GM18868 (cell line): ENCODE data around the gene TRPM3.

ENCODE experiments used
- ATAC-seq: cut with Tn5 transposase; IDR thresholded peaks from one replicate; pipeline ENCODE4 v1.9.1; 2021; ENCODE audit warnings: mild to moderate bottlenecking, moderate library complexity; ENCODE audit not compliant: unreplicated experiment

Gene TRPM3

DNA sequence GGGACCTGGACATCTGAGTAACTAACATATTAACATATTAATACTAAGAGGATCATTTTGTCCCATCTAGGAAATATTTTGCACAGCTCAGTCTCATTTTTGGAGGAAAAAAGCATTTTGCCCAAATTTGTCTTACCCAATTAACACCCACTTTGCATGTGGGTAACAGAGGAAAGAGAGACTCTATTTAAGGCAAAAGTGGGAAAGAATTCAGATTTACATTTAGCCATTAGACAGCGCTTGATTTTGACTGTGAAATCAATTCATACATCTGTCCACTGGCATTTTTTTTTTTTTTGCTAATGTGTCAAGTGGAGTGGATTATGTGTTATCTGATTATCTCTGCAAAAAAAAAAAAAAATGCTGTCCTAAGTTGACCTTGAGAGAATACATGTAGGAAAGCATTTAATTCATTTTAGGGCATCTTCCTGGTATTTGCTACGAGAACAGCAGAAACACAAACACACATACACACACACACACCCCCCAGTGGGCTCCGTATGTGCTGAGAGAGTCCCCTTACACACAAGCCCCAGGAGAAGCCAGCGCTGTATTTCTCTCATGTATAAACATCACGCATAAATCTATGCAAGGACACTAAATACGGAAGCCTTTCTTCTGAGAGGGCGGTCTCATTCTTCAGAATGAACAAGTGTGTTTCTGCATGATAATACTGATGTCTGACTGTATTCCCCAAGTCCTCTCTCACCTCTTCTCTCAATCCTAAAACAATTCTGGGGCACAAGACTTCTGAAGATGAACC is 505.0 kb downstream of the TRPM3 start:
- ATAC-seq, result no peak

DNA sequence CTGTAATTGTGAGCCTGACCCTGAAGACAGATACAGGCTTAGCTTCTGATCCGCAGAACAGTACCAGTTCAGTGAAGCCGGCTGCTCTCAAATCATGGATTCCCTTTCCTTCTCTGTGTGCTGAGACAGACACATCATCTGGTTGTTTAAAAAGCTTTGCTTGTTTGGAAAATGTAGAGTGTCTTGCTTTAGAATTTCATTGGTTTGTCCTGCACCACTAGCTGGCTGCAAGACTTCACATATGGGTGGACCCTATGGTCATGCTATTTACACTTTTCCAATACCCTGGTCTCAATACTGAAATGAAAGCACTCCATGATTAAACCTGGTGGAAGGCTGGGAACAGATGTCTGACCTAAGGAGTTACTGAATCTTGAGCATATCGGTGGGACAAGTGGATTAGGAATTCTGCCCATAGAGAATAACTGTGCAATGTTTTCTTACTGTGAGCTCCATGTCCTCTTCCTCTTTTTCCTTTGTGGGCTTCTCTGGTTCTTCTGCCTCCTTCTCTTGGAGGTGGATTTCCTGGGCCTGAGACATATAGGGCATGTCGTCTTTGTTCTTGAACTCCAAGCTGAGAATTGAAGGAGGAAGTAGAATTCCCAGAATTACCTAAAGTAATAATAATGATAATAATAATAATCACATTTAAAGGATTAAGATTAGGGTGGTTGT is 505.8 kb downstream of the TRPM3 start:
- ATAC-seq, result no peak

DNA sequence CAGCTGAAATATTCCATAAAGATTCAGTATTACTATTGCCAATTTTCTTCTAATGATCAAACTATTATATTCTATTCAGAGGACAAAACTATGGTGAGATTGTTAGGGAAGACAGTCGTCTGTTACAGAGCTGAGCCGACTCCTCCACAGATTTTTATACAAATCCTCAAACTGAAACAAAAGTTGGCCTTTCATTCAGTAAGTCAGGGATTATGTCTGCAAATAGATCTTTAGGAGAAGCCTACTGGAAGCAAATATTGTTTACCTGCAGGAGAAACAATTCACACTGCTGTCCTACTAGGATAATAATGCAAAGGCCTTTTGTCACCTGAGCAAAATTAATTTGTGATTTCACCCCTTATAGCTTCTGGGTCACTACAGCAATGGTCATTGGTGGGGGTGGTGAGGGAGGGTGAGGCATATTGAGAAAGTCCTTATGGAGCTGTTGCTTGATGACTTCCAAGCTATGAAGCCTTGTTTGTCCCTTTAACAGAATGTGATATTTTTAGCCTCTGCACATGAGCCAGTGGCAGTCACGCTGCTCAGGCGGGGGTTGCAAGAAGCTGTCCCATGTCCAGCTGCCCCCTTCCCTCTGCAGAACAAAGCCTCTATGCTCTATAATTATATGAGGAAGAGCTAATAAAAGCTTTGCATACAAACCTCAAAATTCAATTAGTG is 506.5 kb downstream of the TRPM3 start:
- no peak for ATAC-seq

DNA sequence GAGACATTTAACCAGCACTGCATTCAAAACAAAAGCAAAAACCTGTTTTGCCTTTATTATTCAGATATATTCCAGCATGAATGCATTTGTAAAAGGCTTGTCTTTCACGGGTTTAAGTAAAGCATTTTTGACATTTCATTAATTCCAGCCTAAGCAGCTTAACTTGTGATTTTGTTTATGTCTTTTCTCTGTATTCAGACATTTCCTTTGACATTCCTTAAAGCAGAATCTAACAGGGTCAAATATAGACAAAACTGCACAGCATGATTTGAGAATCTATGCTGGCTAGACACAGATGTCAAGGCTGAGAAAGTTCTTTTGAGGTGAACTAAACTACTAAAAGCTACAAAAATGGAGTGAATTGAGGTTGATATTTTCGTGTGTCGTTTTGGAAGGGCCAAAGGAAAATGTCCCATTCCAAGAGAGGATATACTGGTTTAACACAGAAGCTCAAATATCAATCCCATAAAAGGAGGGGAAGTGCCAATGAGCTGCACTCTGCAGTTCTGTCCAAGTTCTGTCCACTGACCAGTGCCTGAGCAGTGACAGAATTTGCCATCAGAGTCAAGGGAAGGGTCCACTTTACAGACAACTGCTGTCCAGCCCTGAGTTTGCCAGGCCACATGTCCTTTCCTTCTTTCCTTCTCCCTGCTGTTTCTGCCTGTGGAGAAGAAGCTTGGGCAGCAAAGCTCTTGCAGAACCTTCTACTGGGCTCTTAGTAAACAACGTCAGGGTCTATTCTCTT is 508.2 kb downstream of the TRPM3 start:
- no peak for ATAC-seq

DNA sequence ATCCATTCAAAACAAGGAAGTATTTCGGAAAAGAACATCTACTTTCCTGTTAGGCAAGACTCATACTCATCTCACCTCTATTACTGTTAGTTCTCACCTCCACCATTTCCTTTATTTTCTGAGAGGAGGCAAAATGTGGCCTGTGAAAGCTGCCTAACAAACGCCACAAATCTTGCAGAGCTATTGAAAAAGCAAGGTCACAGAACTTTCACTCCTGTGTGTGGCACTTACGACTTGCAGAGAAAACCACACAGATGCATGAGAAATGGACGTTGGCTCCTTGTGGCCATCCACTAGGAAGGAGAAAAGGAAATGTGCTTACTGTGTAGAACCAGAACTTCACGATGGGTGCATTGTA is 511.2 kb downstream of the TRPM3 start:
- no peak for ATAC-seq

DNA sequence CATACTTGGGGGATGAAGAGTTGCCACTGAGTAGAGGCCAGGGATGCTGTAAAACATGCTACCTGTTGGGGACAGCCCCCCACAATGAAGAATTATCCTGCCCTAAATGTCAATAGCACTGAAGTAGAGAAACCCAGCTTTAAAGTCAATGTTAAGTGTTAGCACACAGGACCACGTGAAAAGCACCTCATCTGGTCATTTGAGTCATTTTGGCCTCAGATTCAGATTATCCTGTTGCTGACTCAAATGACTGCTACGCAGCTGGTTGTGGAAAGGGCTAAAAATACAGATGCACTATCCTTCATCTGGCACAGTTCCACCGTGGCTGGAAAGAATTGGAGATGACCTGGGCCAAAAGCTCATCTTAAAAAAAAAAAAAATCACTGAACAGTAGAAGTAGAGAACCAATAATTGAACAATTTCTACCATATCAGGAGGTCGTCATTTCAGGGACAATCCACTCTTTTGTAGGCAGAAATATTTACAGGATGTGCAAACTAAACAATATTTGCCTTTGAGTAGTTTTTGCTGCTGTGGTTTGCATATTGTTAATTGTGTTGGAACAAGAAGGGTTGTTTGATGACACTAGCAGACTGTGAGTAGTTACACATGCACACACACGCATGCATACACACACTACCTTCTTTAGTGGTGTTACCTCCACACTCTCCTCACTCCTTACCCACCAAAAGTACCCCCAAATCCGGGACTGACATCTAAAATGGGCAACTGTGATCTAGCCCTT is 511.7 kb downstream of the TRPM3 start:
- ATAC-seq, result no peak

DNA sequence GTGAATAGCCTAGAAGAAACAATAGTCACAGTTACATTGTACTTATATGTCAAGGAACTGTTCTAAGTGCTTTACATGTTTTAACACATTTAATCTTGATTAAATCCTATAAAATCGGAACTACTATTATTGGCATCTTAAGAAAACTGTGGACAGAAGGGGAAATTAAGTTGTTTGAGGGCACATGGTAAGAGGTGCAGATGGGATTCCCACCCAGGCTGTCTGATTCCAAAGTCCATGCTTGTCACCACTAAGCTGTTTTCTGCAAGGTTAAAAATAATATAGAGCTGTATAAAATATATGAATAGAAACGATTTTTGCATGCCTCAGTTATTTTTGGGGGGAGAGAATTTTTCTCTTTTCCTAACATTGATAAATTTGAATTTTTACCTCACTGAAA is 512.4 kb downstream of the TRPM3 start:
- ATAC-seq, result no peak

DNA sequence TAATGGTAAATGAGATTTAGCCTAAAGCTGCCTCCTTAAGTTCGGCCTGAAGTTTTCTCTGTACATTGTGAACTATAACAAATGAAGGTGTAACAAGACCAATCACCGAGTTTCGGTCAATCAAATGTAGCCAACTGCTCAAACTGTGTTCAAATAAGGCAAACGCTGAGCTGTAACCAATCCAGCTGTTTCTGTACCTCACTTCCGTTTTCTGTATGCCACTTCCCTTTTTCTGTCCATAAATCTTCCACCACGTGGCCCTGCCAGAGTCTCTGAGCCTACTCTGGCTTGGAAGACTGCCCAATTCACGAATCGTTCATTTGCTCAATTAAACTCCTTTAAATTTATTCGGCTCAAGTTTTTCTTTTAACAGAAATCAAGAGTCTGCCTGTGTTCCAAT is 513.5 kb downstream of the TRPM3 start:
- ATAC-seq, result no peak

DNA sequence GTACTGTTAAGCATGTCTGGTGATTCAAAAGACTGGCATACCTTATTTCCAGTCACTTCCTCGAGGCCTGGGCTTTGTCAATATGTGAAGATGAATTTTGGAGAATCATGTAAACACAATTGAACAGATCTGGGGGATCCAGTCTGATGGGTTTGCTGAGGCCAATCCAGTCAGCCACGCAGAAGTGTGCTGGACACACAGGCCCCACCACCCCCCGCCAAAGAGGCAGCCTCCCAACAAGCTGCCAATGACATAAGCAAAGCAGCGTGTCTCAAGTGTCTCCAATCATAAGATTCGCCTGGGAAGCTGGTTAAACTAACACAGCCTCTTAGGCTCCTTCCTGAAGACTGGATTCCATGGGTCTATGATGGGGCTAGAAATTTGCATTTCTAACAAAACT is 514.1 kb downstream of the TRPM3 start:
- no peak for ATAC-seq

DNA sequence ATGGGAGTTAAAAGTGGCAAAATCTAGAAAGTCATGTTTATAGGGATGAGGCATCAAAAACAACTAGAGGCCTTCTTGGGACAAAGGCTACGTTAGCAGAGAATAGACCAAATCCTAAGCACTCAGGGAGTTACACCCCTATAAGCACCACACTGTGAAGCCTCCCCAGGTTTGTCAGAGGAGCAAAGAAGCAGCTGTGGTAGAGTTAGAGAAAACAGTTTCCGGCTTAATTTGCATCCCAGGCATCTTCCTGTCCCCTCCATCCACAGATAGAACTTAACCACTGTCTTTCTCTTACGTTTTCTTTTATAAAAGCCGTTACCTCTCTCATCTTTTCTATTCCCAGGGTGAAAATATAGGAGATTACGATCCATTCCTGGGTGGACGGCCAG is 518.4 kb downstream of the TRPM3 start:
- ATAC-seq, result no peak

DNA sequence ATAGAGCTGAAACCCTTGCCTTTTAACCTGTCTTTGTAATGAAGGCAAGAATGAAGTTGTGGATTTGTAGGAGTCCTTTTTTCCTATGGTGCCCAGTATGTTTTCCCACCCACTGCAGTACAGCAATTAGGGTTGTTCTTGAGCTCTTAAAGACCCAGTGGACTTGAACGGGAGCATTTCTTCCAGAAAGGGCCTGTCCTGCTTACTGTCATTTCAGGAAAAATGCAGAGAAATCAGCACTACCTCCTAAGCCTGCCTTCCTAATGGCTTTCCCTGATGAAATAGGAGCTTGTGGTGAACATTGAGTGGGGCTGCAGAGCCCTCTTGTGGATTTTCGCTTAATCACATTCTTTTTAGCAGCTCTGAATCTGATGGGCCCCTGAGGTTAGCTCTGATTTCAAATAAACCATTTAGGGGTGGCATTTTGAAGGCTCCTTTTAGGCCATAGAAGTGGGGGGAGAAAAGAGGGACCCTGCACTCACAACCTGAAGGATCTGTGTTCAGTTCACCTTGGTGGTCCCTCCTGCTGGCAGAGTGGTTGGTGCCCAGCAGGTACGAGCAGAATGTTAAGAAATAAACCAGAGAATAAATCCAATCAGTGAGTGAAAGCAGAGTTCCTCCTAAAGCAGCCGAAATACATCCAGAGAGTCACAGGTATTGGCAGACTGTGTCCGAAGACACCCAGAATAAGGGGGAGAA is 519.0 kb downstream of the TRPM3 start:
- ATAC-seq, result peak; percentile 79

DNA sequence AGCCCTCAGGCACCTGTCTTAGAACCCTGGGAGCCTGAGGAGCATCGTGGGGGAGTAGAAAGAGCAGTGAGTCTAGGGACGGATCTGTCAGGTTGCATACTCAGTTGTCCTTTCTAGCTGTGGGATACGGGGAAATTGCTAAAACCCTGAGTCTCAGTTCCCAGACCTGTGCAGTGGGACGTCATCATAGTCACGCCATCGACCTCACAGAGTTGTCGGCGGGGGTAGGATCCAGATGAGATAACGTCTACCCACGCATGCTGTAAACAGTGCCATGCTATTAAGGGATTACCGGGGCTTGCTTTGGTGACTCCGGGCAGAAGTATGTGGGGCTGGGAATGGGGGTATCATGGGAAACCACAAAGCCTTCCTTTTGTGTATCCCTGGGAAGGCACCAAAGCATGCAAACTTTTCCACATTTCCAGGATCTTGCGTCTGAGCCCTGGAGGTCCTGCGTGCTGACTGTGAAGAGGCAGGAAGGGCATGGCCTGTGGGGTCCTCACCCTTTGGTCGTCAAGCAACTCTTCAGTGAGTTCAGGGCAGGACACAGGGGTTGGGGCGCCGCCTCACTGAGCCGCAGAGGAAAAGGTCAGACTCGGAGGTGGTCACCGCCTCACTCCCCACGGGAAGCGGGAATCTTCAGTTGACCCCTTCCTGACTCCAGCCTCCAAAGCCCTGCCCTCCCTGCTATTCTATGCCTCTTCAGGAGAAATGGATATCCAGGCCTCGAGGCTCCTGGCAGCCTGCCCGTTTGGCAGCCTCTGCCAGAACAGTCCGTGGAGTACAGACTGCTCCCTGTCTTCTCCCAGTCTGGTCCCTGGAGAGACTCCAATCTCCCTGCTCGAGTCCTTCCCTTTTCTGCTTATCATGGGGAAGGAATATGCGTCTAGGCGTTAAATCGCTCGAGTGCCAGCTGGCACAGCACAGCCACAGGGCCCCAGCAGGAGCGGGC is 520.1 kb downstream of the TRPM3 start:
- ATAC-seq, result no peak

DNA sequence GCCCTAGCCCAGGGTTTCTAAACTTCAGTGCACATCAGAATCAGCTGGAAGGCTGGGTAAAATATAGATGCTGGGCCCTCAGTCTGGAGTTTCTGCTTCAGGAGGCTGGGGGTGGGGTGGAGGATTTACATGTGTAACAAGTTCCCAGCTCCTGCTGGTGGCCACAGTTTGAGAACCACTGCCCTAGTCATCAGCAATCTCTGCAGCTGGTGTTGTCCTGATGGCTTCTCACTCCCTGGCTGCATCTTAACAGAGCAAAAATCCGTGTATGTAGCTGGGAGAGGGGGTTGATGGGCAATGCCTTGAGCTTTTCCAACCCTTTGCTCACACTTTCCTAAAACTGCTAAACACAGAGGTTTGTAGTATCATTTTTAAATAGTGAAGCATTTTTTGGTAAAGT is 520.9 kb downstream of the TRPM3 start:
- no peak for ATAC-seq

DNA sequence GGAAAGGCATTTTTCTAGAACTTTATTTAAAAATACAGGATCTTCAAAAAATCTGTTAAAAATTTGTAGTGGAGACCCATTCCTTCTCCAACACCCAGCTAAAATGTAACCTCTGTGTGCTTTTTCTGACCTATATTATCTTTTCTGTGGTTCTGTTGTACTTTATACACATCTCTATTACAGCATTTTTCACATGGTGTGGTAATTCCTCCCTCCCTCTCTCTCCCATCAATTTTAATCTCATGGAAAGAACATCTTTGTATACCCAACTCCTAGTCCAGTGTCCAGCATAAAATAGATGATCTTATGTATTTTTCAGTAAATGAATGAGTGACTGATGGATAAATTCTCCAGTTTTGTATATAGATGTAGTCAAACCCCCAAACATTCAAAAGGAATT is 523.5 kb downstream of the TRPM3 start:
- ATAC-seq, result no peak

DNA sequence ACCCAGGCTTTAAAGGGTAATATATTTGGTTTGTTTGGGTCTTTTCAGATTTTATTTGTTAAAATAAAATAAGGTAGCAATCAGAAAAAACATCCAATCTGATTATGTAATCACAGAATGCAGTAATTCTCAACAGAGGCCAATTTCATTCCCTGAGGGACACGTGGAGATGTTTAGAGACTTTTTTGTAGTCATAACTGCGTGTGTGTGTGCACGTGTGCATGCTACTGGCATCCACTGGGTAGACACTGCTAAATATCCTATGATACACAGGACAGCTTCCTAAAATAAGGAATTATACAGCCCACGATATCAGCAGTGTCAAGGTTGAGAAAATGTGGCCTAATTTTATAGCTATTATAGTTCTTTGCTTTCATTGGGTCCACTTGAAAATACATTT is 526.2 kb downstream of the TRPM3 start:
- no peak for ATAC-seq

DNA sequence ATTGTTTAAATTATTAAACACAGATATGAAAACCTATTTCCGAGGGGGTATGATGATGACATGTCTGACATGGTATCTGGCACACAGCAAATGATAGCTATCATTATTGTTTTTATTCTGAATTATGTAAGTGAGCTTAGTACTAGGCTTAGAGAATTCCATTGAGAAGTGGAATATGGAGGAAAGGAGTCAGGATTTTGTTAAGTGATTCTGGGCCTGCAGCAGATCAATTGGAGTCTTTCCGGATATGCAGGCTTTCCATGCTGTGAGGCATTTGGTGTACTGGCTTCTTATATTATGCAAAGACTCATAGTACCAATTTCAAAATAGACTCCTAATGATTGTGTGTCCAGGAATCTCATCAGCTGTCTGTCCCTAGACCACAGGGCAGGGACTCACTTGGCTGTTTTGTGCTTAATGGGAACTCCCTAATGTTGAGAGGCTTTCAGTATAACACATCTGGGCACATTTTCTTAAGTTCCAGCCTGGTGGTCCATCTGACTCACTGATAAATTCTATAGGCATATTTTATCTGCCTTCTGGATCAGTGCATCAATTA is 527.0 kb downstream of the TRPM3 start:
- ATAC-seq, result no peak

DNA sequence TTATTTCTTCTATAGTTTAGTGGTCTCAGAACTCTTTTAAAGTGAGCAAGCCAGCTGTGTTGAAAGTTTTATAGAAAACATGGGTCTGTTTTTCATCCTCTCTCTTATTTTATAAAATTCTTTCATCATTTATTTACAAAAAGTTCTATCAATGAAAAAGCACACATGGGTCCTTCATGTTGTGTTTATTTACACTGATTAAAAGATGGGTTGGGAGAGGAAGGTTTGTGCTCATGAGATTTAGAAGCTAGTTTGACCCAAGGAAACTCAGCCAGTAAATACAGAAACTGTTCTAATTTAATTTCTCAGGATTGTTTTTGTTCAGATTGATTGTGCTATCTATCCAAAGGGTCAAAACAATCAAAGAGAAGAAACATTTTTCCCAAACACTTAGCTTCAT is 528.2 kb downstream of the TRPM3 start:
- no peak for ATAC-seq

DNA sequence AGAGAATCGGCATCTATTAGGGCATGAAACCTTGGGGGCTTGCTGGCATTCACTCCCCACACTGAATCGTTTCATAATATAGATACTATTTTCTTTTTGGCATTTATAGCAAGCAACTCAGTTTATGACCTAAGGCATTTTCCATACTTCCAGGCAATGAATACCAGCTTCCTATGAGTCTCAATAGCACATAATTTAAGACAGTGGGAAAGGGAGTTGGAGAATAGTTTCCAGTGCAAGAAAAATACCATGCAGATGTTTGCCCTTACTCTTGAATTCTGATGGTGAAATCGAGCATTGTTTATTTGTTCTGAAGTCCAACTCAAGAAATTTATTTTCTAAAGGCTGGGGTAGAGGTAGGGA is 531.1 kb downstream of the TRPM3 start:
- no peak for ATAC-seq
